Measurements from ENCODE around the gene CHRM2. TPM values are rescaled to one million over a fixed set of nuclear protein-coding genes. Genes with fewer than 3 reads are reported as not detected.

CHRM2 gene
- polyA plus RNA-seq, 1 donor (not counting 4 experiments of a cell fraction or from before 2014, with no cell fraction given), result not detected

- FAIRE-seq (no peak), DNase-seq (ENCODE audit: low read depth, low spot score) (no peak)
- Histone ChIP-seq H3K9me3 (ENCODE audit: control insufficient read depth, low read depth, low read length) (no peaks in the 10 kb centered on the region), H3K9ac (ENCODE audit: control insufficient read depth, extremely low read depth, insufficient read depth, low read length) (no peak overlapping the region), H3K27me3 (ENCODE audit: control insufficient read depth, extremely low read depth, insufficient read depth, low read length) (no peaks in the 10 kb centered on the region), H3K4me1 (ENCODE audit: control insufficient read depth, extremely low read depth, insufficient read depth, low read length) (no peaks in the 10 kb centered on the region), H3K27ac (ENCODE audit: control insufficient read depth, insufficient read depth, low read length) (no peak overlapping the region), H3K4me3 (ENCODE audit: control insufficient read depth in 2 of 3, extremely low read depth in 1 of 3, insufficient read depth in 2 of 3, low read depth in 1 of 3, low read length in 3 of 3) (no peak overlapping the region), H4K20me1 (ENCODE audit: control insufficient read depth, extremely low read depth, insufficient read depth, low read length) (no peaks in the 10 kb centered on the region), H3K36me3 (ENCODE audit: control insufficient read depth in 2 of 2, extremely low read depth in 1 of 2, insufficient read depth in 2 of 2, low read length in 2 of 2) (no peaks in the 10 kb centered on the region), H3K79me2 (ENCODE audit: control insufficient read depth, insufficient read depth, low read length) (no peaks in the 10 kb centered on the region), H3K9me1 (ENCODE audit: control insufficient read depth, extremely low read depth, insufficient read depth, low read length) (no peaks in the 10 kb centered on the region), H3K4me2 (ENCODE audit: control insufficient read depth, extremely low read depth, insufficient read depth, low read depth, low read length) (no peak overlapping the region), H2AFZ (ENCODE audit: control insufficient read depth, low read length) (no peak overlapping the region)
- TF ChIP-seq CTCF (optimal IDR thresholded peaks at IDR 0.05 in 1 of 3, IDR thresholded peaks at IDR 0.05 in 1 of 3, conservative IDR thresholded peaks at IDR 0.05 in 1 of 3; ENCODE audit: extremely low read depth in 1 of 3, insufficient read depth in 2 of 3, low read length in 3 of 3) (no peak), EZH2 (IDR thresholded peaks at IDR 0.05; ENCODE audit: low read length) (no peak)
- dilution Hi-C loops (cut with MboI; ENCODE audit: extremely low pct_ligation_motif_present, low sequenced_read_pairs), result no loop called here
These were observed 22.5 kb upstream of the CHRM2 start for GRCh38 chr7:136845899-136846465.

- Histone ChIP-seq H2AFZ (ENCODE audit: control insufficient read depth, low read length) (no peak overlapping the region), H3K79me2 (ENCODE audit: control insufficient read depth, insufficient read depth, low read length) (no peaks in the 10 kb centered on the region), H3K4me3 (ENCODE audit: control insufficient read depth in 2 of 3, extremely low read depth in 1 of 3, insufficient read depth in 2 of 3, low read depth in 1 of 3, low read length in 3 of 3) (no peak overlapping the region), H3K9me1 (ENCODE audit: control insufficient read depth, extremely low read depth, insufficient read depth, low read length) (no peaks in the 10 kb centered on the region), H3K36me3 (ENCODE audit: control insufficient read depth in 2 of 2, extremely low read depth in 1 of 2, insufficient read depth in 2 of 2, low read length in 2 of 2) (no peaks in the 10 kb centered on the region), H3K27ac (ENCODE audit: control insufficient read depth, insufficient read depth, low read length) (no peak overlapping the region), H4K20me1 (ENCODE audit: control insufficient read depth, extremely low read depth, insufficient read depth, low read length) (no peaks in the 10 kb centered on the region), H3K4me1 (ENCODE audit: control insufficient read depth, extremely low read depth, insufficient read depth, low read length) (no peaks in the 10 kb centered on the region), H3K9me3 (ENCODE audit: control insufficient read depth, low read depth, low read length) (no peaks in the 10 kb centered on the region), H3K9ac (ENCODE audit: control insufficient read depth, extremely low read depth, insufficient read depth, low read length) (no peak overlapping the region), H3K27me3 (ENCODE audit: control insufficient read depth, extremely low read depth, insufficient read depth, low read length) (no peaks in the 10 kb centered on the region), H3K4me2 (ENCODE audit: control insufficient read depth, extremely low read depth, insufficient read depth, low read depth, low read length) (no peak overlapping the region)
- DNase-seq (ENCODE audit: low read depth, low spot score) (no peak), FAIRE-seq (no peak)
- TF ChIP-seq EZH2 (IDR thresholded peaks at IDR 0.05; ENCODE audit: low read length), result no peak
- no peak for TF ChIP-seq CTCF (optimal IDR thresholded peaks at IDR 0.05 in 1 of 3, IDR thresholded peaks at IDR 0.05 in 1 of 3, conservative IDR thresholded peaks at IDR 0.05 in 1 of 3; ENCODE audit: extremely low read depth in 1 of 3, insufficient read depth in 2 of 3, low read length in 3 of 3)
- dilution Hi-C loops (cut with MboI; ENCODE audit: extremely low pct_ligation_motif_present, low sequenced_read_pairs), result no loop called here
These were observed 20.6 kb upstream of the CHRM2 start for GRCh38 chr7:136847858-136848257.
